COR-L47 (cell line): ENCODE data around the gene SGCA.

Source experiments
- DNase-seq: peaks from one replicate; lab custom pipeline; 2025; lab: John Stamatoyannopoulos, UW

Gene SGCA

DNA sequence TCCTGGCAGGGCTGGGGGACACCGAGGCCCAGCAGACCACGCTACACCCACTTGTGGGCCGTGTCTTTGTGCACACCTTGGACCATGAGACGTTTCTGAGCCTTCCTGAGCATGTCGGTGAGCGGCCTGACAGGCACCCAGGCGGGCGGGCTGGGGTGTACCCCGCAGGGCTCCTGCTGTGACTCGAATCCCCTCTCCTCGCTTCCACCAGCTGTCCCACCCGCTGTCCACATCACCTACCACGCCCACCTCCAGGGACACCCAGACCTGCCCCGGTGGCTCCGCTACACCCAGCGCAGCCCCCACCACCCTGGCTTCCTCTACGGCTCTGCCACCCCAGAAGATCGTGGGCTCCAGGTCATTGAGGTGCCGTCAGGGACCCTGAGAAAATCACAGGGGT lies 1.6 kb downstream of the SGCA start:
- DNase-seq, result no peak

DNA sequence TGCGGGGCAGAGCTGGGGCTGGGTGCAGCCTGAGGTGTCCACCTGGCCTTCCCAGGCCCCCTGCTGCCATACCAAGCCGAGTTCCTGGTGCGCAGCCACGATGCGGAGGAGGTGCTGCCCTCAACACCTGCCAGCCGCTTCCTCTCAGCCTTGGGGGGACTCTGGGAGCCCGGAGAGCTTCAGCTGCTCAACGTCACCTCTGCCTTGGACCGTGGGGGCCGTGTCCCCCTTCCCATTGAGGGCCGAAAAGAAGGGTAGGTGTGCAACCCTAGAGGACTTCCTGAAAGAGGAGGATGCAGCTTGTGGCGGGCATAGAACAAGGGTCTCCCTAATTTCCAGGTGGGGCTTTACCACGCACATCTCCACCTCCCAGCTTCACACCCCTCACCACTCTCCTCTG lies 2.5 kb downstream of the SGCA start:
- DNase-seq, result no peak

DNA sequence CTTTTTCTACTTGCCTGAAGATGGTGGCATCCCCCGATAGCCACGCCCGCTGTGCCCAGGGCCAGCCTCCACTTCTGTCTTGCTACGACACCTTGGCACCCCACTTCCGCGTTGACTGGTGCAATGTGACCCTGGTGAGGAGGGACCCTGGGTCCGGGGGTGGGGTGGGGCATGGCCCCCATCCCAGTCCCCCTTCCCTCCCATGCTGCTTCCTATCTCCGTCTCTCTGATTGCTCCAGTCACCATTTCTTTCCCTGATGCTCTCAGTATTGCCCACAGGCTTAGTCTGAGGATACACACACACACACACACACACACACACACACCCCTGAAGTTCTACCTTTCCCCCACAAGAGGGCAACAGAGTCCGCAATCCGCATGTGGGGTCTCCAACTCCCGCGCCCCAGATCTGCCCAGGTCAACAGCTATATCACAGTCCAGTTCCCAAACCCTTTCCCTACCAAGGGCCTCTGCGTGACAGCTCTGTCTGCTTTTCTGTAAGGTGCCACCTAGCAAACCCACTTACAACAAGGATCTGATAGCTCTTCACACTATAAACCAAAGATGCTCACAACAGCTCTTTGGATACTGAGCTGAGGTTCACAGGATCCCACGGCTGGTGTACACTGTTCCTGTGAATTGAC lies 3.4 kb downstream of the SGCA start:
- peak; percentile 29 for DNase-seq

DNA sequence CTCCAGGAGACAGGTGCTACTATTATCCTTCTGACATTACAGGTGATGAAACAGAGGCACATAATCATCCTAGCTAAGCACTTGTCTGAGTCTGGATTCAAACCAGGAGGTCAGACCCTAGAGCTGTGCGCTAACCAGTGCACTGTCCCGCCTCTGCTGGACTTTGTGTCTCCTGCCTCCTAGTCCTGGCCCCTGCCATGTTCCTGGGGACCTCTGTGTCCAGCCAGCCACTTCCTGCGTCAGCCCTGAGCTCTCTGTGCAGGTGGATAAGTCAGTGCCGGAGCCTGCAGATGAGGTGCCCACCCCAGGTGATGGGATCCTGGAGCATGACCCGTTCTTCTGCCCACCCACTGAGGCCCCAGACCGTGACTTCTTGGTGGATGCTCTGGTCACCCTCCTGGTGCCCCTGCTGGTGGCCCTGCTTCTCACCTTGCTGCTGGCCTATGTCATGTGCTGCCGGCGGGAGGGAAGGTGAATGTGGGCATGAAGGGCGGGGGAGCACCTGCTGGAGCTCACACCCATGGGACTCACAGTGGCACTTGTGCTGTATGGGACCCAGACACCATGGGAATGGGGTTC lies 4.2 kb downstream of the SGCA start:
- no peak for DNase-seq

DNA sequence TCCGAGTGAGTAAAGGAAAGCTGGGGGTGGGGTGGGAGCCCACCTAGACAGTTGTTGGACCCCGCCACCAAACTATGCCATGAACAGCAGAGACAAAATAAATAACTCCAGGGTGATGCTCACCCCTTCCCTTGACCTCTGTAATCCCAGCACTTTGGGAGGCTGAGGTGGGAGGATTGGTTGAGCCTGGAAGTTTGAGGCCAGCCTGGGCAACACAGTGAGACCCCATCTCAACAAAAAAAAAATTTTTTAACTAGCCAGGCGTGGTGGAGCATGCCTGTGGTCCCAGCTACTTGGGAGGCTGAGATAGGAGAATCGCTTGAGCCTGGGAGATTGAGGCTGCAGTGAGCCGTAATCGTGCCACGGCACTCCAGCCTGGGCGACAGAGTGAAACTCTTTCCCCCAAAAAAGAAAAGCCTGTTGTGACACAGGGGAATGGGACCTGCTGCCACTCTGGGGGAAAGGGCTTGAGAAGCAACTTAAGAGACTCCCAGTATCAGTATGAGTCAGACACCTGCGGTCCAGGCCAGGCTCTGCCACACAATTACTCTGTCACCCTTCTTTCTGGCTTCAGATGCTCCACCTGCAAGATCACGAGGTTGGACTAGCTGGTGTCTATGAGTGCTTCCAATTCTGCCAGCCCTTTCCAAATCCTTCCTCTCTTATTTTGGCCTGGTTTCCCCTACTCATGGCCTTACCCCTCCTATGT lies 5.0 kb downstream of the SGCA start:
- DNase-seq, result no peak

DNA sequence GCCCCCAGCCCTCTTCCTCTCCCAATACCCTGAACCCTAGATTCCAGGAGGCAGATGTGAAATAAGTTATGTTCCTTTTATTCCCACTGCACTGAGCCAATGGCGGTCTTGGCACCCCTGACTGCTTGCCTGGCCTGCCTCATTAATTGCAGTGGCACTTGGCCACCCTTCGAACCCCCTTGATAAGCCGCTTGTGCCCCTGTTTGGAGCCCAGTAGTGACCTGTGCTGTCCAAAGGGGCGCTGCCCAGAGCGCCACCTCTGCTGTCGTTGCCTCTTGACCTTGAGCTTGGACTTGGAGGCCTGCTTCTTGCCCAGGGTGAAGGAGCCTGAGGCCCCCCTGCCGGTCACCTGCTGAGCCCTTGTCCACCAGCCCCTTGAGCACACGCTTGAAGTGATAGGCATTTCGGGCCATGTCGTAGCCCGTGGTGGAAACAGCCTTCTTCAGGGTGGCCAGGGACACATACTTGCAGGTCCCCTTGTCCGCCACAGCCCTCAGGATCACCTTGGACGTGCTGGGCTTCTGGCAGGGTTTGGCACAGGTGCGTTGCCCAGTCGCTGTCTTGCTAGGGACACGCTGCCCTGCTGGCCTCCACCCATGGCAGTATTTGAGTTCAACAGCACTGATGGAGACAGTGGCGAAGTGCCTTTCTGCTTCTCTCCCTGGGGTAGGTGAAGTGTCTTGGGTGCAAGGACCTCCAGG lies 5.7 kb downstream of the SGCA start:
- no peak for DNase-seq

DNA sequence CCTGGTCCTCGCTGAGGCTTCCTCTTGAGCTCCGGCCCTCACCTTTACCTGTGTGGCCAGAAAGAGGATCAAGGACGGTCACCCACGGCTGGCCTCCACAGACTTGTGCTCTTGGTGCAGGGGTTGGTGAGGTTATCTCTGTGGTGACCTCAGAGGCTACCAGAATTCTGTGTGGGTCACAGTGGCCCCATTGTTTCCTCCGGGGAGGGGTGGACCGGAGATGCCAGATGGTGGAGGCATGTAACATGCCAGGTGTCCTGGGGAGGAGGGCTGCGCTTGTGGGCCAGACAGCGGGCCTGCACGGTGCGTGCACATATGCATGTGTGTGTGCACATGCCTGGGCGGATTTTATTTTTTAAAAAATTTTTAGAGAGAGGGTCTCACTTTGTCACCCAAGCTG lies 6.3 kb downstream of the SGCA start:
- DNase-seq, result no peak

DNA sequence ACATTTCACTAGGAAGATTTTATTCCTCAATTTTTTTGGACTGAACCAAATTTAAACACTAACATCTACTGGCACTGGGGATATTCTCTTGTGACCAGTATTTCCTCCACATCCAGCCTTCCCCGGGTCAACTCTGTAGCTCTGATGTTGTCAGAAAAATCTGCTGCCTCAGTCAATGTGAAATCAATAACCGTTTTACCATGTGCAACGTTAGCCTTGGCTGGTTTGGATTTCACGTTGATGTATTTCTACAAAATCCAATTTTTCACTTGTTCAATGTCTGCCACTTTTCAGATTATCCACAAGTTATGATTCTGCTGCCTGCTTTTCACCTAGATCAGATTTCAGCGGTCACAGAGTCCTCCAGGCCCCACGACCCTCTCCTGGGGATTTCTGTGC lies 7.1 kb downstream of the SGCA start:
- no peak for DNase-seq

DNA sequence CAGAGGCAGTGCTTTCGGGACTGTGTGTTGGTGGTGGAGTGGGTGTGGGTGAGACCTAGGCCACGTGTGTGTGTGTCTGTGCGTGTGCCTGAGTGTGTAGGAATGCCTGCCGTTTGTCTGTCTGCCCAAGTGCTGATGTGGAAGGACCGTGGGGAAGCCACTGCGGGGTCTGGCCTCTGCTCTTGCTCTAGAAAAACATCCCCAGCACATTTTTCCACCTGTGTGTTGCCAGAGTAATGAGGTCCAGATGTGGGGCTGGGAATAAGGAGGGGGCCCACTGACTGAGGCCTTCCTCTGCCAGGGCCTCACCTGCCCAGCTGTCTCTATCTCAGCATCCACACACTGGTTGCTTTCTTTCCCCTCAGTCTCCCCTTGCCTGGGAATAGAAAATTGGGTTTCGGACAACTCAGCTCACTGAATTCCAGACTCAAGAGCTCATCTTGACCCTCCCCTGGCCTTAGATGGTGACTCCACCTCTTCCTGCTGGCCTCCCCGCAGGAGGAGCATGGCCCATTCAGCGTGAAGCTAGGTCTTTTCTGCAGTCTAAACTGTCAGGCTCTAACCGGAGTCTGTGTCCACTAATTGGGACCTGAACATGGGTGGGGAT lies 7.6 kb downstream of the SGCA start:
- DNase-seq, result no peak

DNA sequence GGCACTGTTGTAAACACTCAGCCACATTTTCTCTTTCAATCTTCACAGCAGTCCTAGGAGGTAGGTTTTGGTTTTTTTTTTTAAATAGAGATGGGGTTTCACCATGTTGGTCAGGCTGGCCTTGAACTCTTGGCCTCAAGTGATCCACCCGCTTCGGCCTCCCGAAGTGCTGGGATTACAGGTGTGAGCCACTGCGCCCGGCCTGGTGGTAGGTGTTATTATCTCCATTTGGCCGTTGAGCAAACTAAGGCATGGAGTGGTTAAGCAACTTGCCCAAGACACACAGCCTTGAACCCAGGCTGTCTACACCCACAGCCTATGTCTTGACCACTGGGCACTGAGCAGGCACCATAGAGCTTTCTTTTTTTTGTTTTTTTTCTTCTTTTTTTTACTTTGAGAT lies 8.6 kb downstream of the SGCA start:
- DNase-seq, result no peak

DNA sequence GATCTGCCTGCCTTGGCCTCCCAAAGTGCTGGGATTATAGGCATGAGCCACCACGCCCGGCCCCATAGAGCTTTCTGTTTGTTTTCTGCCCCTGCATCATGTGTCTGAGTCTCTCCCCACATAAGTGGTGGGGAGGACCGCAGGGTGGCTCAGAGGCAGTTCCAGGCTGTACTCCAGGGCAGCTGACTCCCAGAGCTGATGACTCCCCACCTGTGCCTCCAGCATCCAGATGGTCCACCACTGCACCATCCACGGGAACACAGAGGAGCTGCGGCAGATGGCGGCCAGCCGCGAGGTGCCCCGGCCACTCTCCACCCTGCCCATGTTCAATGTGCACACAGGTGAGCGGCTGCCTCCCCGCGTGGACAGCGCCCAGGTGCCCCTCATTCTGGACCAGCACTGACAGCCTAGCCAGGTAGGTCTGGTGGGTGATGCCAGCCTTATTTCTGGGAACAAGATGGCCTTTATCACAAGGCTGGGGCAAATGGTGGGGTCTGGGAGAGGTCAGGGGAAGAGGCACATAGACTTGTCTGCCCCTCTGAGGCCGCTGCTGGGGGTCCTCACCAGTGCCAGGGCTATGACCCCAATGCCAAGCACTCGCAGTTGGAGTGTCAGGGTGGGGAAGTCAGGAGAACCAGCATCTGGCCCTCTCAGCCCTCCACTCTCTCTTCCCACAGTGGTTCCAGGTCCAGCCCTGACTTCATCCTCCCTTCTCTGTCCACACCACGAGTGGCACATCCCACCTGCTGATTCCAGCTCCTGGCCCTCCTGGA lies 9.4 kb downstream of the SGCA start:
- DNase-seq, result no peak

DNA sequence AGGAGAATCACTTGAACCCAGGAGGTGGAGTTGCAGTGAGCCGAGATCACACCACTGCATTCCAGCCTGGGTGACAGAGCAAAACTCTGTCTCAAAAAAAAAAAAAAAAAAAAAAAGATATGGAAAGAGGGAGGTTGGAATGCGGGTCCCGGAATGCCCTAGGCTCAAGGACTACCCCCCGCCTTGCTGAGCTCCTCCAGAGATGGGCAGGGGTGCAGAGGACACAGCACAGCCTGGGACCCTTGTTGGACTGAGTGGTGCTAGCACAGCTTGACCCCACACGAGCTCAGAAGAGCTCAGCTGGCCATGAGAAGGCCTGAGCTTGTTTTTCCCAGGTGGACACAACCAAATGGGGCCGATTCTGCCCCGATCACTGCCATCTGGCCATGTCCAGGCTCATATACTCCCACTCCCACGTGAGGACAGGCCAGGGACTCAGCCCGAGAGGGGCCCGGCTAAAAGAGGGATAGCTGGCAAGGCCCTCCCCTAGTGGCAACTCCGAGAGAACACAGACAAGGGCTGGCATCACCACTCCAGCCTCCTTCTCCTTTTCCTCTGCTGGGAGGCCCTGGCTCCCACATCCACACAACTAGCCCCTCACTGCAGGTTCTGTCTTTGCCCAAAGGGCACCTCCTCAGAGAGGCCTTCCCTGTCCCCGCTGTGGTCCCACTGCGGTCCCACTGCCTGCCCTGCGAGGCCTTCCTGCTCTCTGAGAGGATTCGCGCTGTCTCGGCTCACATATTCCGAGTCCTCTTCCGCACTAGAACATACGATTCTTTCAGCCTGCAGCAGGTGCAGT lies 11.0 kb downstream of the SGCA start:
- DNase-seq, result no peak

DNA sequence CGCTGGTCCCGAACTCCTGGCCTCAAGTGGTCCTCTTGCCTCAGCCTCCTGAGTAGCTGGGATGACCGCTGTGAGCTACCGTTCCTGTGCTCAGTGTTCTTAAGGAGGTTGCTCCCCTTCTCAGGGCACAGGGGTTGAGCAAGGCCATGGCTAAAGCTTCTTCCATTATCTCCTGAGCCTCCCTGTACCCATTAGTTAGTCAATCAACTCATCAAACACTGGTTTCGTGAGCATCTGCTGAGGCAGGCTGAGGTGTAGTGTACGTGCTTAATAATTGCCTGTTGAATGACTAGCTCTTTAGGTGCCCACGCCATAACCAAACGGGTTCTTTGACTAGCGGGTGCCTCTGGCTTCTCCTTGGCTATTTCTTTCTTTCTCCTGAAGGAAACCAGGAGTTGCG lies 11.7 kb downstream of the SGCA start:
- no peak for DNase-seq

DNA sequence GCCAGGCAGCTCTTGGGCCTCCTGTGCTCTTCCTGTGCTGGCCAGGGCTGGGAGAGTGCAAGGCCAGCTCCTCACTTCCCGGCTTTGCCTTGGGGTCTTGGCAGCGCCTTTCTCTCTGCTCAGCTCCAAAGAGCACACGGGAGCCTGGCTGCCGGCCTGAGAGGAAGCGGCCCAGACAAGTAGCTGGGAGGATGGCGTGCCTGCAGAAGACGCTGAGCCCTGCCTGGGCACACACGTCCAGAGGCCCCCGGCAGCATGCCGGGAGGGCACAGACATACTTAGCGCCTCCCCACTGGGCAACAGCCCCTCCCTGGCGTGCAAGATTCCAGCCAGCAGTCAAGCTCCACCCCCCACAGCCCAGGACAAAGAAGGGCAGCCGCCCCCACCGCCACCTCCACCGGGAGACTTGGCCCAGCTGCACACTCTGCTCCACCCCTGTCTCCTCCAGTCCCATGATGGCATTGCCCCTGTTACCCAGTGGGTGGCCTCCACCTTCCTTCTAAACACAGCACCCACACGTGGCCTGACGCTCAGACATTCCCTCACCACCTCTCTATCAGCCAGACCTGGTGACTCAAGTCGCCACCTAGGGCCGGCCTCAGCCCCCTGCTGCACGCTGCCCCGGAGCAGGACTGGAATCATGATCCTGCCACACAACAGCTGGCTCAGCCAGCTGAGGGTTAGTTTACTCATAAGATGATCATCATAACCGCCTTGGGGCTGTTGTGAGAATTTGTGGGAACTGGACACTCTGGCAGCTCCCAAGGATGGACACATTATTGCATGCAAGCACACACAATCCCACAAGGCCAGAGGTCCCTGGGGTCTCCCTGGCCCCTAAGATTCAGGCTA lies 12.4 kb downstream of the SGCA start:
- peak; percentile 60 for DNase-seq

DNA sequence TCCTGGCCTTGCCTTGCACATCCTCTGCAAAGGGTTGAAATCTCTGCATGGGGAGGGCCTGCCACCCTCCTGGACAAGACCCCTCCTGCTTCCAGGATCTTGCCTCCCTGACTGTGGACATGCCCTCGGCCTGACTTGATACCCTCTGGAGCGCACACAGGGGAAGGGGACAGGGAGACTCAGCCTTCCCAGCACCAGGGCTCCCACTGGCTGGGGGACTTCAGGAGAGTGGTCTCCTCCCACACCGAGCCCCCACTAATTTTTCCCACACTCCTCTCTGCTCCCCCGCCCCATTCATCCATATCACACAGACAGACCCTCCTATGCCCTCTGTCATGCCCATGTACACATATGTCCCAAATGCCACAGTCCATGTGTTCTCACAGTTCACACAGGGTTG lies 14.3 kb downstream of the SGCA start:
- DNase-seq, result no peak

DNA sequence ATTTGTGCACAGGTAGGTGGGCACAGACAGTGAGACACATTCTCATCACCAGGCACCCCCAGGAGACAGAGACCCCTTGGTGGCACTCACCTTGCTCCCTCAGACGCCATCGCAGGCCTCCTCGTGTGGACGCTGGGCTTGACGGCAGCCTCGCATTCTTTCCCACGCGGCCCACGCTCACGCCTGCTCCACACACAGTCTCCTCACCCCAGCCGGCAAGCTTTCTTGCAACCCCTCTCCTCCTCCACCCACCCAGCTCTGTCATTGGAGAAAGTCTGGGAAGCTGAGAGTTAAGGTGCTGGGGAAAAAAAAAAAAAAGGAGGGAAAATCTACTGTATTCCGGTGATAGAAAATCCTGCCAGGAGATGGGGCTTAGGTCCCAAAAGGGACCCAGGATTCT lies 14.8 kb downstream of the SGCA start:
- no peak for DNase-seq

DNA sequence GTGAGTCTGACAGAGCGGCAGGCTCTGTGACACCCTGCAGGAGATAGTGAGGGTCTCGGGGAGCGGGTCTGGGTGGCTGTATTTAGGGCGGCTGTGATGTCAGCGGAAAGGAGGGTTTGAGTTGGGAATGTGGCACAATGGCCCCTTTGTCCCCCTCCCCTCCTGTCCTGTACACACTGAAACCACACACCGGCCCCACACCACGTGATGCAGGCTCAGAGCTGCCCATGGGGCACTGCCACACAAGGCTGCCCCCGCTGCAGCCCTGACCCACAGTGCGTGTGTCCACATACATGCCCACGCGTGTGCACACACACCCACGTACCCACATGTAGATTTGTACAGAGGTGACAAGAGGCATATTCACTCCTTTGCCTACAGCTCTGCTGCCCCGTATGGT lies 15.3 kb downstream of the SGCA start:
- no peak for DNase-seq

DNA sequence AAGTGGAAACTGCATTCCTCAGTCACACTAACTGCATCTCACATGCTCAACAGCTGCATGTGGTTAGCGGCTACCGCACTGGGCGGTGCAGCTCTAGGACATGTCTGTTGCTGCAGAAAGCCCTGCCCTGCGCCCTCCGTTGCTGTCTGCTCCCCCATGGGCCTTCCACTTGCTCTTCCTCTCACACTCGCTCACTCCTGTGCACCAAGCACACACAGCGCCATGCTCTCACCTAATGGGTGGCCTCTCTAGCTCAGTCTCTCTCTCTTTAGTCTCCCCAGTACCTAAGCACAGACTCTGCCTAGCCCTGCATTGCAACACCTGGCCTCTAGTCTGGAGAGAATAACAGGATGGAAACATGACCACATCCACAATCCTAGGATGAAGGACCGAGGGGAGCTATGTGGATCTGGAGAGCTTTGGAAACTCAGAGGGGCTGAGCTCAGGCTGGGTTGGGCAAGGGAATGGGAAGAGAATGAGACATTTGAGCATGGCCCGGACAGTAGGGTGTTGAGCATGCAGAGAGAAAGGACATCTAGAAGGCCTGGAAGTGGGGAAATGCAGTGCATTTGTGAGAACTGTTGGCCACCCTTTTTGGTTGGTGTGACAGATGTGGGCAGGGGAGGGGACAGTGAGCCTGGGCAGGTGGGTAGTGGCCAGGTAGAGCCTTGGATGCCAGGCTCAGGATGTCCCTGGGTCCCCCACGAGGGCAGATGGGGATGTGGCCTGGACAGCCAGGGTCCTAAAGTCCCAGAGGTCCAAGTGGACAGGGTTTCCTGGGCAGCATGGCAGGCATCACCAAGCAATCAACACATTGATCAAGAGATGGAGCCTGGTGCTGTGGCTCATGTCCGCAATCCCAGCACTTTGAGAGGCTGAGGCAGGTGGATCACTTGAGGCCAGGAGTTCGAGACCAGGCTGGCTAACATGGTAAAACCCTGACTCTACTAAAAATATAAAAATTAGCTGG lies 16.1 kb downstream of the SGCA start:
- no peak for DNase-seq
